Measurements from ENCODE around the gene MYH10. TPM values are rescaled to one million over a fixed set of nuclear protein-coding genes. Genes with fewer than 3 reads are reported as not detected.

Gene MYH10
- total RNA-seq, 1 experiment from 2014 or later = 251 TPM

DNA sequence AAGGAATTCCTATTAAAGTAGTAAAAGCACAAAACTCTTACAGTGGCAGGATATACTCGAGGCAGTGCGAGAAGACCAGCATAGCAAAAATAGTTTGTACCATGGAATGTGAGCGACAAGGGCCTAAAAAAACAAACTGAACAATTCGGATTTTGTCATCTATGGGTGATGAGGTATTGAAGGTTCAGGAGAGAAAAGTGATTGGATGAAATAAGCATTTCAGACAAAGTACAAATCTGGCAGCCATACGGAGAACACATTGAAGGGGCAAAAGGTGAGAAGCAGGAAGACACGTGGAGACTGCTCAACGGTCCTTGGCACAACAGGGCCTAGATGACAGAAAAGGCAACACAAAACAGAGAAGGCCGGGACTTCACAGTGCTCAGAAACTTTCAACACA lies 22.5 kb downstream of the MYH10 start:
- Mint-ChIP-seq H3K27ac (peak overlapping the region; percentile 0 to 82 (median 1); a peak in 4 of 7 replicates), H3K4me3 (no peak overlapping the region), H3K27me3 (ENCODE audit: low read depth) (no peaks in the 10 kb centered on the region), H3K9me3 (peaks cover 0 to 4% of the 10 kb centered on the region in 2 experiments; a peak in 2 of 5 replicates), H3K36me3 (ENCODE audit: insufficient read depth in 1 of 3, low read depth in 3 of 3) (peaks cover 19 to 34% (median 30%) of the 10 kb centered on the region in 3 experiments), H3K4me1 (peaks cover 42 to 45% of the 10 kb centered on the region in 2 experiments)
- H3K18ac ChIP-seq (ENCODE audit: insufficient read length, low read depth, low read length) = no peak overlapping the region
- H3K4me2 ChIP-seq (ENCODE audit: insufficient read depth, insufficient read length, low read length) = no peak overlapping the region
- H2BK120ac ChIP-seq (ENCODE audit: low read depth, low read length, poor library complexity, severe bottlenecking) = no peak overlapping the region
- peaks cover 3% of the 10 kb centered on the region; the same call in 1 of the 2 replicates for H3K4me1 ChIP-seq (ENCODE audit: insufficient read depth, low read length)
- no peak overlapping the region for H4K8ac ChIP-seq (replicated peaks; ENCODE audit: insufficient read length, low read depth, low read length)
- no peak overlapping the region for H3K27ac ChIP-seq (ENCODE audit: insufficient read length, low read depth, low read length)
- no peaks in the 10 kb centered on the region; the same call in 1 of the 2 replicates for H3K27me3 ChIP-seq (ENCODE audit: insufficient read depth, low read length)
- no peak overlapping the region for H3K56ac ChIP-seq (ENCODE audit: insufficient read length, low read depth, low read length)
- no peak overlapping the region for H3K14ac ChIP-seq (ENCODE audit: insufficient read depth, low read length)
- H3K23me2 ChIP-seq (ENCODE audit: insufficient read length, low read depth, low read length, poor library complexity, severe bottlenecking) = no peaks in the 10 kb centered on the region
- peaks cover 19% of the 10 kb centered on the region for H3K79me1 ChIP-seq (ENCODE audit: insufficient read depth, low read depth, low read length, poor library complexity, severe bottlenecking)
- no peak overlapping the region for H3T11ph ChIP-seq (ENCODE audit: low read length)
- H2BK12ac ChIP-seq (ENCODE audit: insufficient read length, low read depth, low read length) = no peak overlapping the region
- no peaks in the 10 kb centered on the region for H3K9me3 ChIP-seq (ENCODE audit: control insufficient read depth, low read depth, low read length)
- TF ChIP-seq, protein P1, sequence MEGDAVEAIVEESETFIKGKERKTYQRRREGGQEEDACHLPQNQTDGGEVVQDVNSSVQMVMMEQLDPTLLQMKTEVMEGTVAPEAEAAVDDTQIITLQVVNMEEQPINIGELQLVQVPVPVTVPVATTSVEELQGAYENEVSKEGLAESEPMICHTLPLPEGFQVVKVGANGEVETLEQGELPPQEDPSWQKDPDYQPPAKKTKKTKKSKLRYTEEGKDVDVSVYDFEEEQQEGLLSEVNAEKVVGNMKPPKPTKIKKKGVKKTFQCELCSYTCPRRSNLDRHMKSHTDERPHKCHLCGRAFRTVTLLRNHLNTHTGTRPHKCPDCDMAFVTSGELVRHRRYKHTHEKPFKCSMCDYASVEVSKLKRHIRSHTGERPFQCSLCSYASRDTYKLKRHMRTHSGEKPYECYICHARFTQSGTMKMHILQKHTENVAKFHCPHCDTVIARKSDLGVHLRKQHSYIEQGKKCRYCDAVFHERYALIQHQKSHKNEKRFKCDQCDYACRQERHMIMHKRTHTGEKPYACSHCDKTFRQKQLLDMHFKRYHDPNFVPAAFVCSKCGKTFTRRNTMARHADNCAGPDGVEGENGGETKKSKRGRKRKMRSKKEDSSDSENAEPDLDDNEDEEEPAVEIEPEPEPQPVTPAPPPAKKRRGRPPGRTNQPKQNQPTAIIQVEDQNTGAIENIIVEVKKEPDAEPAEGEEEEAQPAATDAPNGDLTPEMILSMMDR (conservative IDR thresholded peaks at IDR 0.05) = no peak
- no peaks in the 10 kb centered on the region for H4K20me1 ChIP-seq (ENCODE audit: control insufficient read depth, insufficient read depth, insufficient read length)
- no peak overlapping the region for H3K9ac ChIP-seq (ENCODE audit: extremely low read depth, insufficient read length, low read length)
- no peak overlapping the region for H2AFZ ChIP-seq (ENCODE audit: low read length)
- H2BK20ac ChIP-seq (ENCODE audit: low read depth, low read length, poor library complexity, severe bottlenecking) = no peak overlapping the region
- WGBS (ENCODE audit: extremely low coverage, insufficient read length, low lambda C conversion rate) = no CpG with 5 or more reads among the region's 8 CpGs
- H4K91ac ChIP-seq (ENCODE audit: insufficient read length, low read depth, low read length) = no peak overlapping the region
- no peak overlapping the region for H4K5ac ChIP-seq (ENCODE audit: insufficient read length, low read depth, low read length)
- DNase-seq = no peak
- peaks cover 50% of the 10 kb centered on the region; the same call in 1 of the 2 replicates for H3K79me2 ChIP-seq (ENCODE audit: insufficient read depth, low read length)
- H3K4ac ChIP-seq (ENCODE audit: low read depth, low read length) = no peak overlapping the region
- no peak overlapping the region for H2BK15ac ChIP-seq (ENCODE audit: low read depth, low read length)
- H2AK5ac ChIP-seq (ENCODE audit: insufficient read length, low read length) = no peak overlapping the region
- no peak overlapping the region for H2BK5ac ChIP-seq (ENCODE audit: insufficient read length, low read length)
- no peak overlapping the region for H3K23ac ChIP-seq (ENCODE audit: insufficient read length, low read depth, low read length)
